Transverse colon (tissue), 4 donors: Measurements from ENCODE around the gene MOB2.

Experiments
- CTCF ChIP-seq, 5 experiments: fragments of 200-600 bp in 3 of 5; fragments of 450-650 bp in 2 of 5; sonication (generic) in 3 of 5; IDR thresholded peaks; 1 replicate in 2 of 5; 2 replicates in 3 of 5; pipeline ENCODE4 v1.5.1; 2016 to 2017; ENCODE audit warnings: antibody characterized with exemption in 5 of 5, inconsistent platforms in 3 of 5, mild to moderate bottlenecking in 2 of 5, moderate library complexity in 1 of 5
- EP300 ChIP-seq: sonication (generic); formaldehyde crosslinking; IDR thresholded peaks from one replicate; pipeline ENCODE4 v1.6.1; 2017; ENCODE audit warnings: antibody characterized with exemption, low read depth
- POLR2A ChIP-seq: fragments of 450-650 bp; IDR thresholded peaks from one replicate; pipeline ENCODE4 v1.6.1; 2016; ENCODE audit warnings: antibody characterized with exemption, mild to moderate bottlenecking, moderate library complexity
- POLR2AphosphoS5 ChIP-seq, 3 donors: sonication (generic); formaldehyde crosslinking; IDR thresholded peaks; one replicate each; pipeline ENCODE4 v1.6.1; 2016; ENCODE audit warnings: antibody characterized with exemption in 3 of 3

- TF ChIP-seq CTCF (IDR thresholded peaks at IDR 0.05) (no peak), POLR2A (no peak), POLR2AphosphoS5 (IDR thresholded peaks at IDR 0.05) (no peak), EP300 (no peak)
These were observed 13.5 kb downstream of the MOB2 start for GRCh38 chr11:1473011-1473628.
